A549 (cell line): ENCODE measurements around the gene DES. TPM values are rescaled to one million over a fixed set of nuclear protein-coding genes. Genes with fewer than 3 reads are reported as not detected.
A peak's percentile ranks its signal among the peaks of the same experiment; 100 is the strongest.

ENCODE experiments used
- ATAC-seq, 2 experiments: fragments of 200-7000 bp in 1 of 2; fragments of >200 bp in 1 of 2; cut with Nextera tagmentation in 1 of 2; cut with Tn5 transposase in 1 of 2; 3 replicates each; pipeline versions ENCODE4 v1.8.0 to v1.9.1; 2018 to 2020; ENCODE audit warnings: mild to moderate bottlenecking in 1 of 2, moderate library complexity in 1 of 2
- CTCF ChIA-PET: fragments of 300-600 bp; sonication (Branson Sonifier 250); formaldehyde crosslinking; extraction: SDS; loops from one replicate; lab custom pipeline; 2021; ENCODE audit warnings: antibody characterized with exemption, inconsistent platforms; lab: Yijun Ruan, JAX
- POLR2A ChIA-PET: fragments of 350-600 bp; formaldehyde crosslinking; extraction: SDS; loops from one replicate; lab custom pipeline; 2021; ENCODE audit warnings: antibody characterized with exemption, inconsistent platforms; lab: Yijun Ruan, JAX
- DNase-seq, 2 experiments: peaks; one replicate each; pipeline versions ENCODE4 v3.0.0 to v3.0.0-alpha.2; 2011 to 2016; ENCODE audit warnings: low read depth in 1 of 2, low spot score in 1 of 2
- FAIRE-seq: peaks from 2 replicates; lab custom pipeline; 2011; peaks lifted over from hg19 to GRCh38; lab: Jason Lieb, UNC
- H3K27ac ChIP-seq, 2 experiments: fragments of >200 bp; sonication (Bioruptor Twin); formaldehyde crosslinking; 3 replicates each; pipeline ENCODE4 v1.5.1; 2016 to 2017
- H3K4me1 ChIP-seq: fragments of >200 bp; sonication (Bioruptor Twin); formaldehyde crosslinking; 3 replicates; pipeline ENCODE4 v1.6.1; 2016
- H3K4me2 ChIP-seq: fragments of >200 bp; sonication (Bioruptor Twin); formaldehyde crosslinking; 3 replicates; pipeline ENCODE4 v1.6.1; 2016
- H3K4me3 ChIP-seq: fragments of >200 bp; sonication (Bioruptor Twin); formaldehyde crosslinking; 3 replicates; pipeline ENCODE4 v1.5.1; 2016
- H3K9me3 ChIP-seq: fragments of >200 bp; sonication (Bioruptor Twin); formaldehyde crosslinking; 3 replicates; pipeline ENCODE4 v1.6.1; 2016
- BHLHE40 ChIP-seq: IDR thresholded peaks from 2 replicates; pipeline ENCODE4 v1.6.1; 2012; ENCODE audit warnings: low read depth, low read length, inconsistent platforms
- CBX2 ChIP-seq: fragments of 200-600 bp; sonication (generic); IDR thresholded peaks from 2 replicates; pipeline ENCODE4 v1.6.1; 2016; ENCODE audit warnings: low read depth, mild to moderate bottlenecking, borderline replicate concordance
- CHD4 ChIP-seq: fragments of 200-600 bp; sonication (generic); IDR thresholded peaks from 2 replicates; pipeline ENCODE4 v1.6.1; 2016; ENCODE audit warnings: antibody characterized with exemption, mild to moderate bottlenecking, borderline replicate concordance
- E2F6 ChIP-seq: IDR thresholded peaks from 2 replicates; pipeline ENCODE4 v1.6.1; 2012; ENCODE audit warnings: low read depth, borderline replicate concordance
- EP300 ChIP-seq, 2 experiments: fragments of >200 bp; sonication (Bioruptor Twin); formaldehyde crosslinking; IDR thresholded peaks; 2 replicates in 1 of 2; 3 replicates in 1 of 2; pipeline ENCODE4 v1.6.1; 2016 to 2017
- FOSB ChIP-seq: fragments of 250-450 bp; sonication (Bioruptor Pico); IDR thresholded peaks from 2 replicates; pipeline ENCODE4 v1.5.0; 2020; ENCODE audit warnings: mild to moderate bottlenecking, moderate library complexity
- HDAC2 ChIP-seq: fragments of 200-600 bp; sonication (generic); IDR thresholded peaks from 2 replicates; pipeline ENCODE4 v1.6.1; 2016
- KDM1A ChIP-seq: fragments of 200-600 bp; sonication (generic); IDR thresholded peaks from 2 replicates; pipeline ENCODE4 v1.6.1; 2016; ENCODE audit warnings: low read depth, mild to moderate bottlenecking
- MAFK ChIP-seq: fragments of 450-650 bp; IDR thresholded peaks from 2 replicates; pipeline ENCODE4 v1.6.1; 2014; ENCODE audit not compliant: partially characterized antibody
- NPAS2 ChIP-seq: fragments of 250-450 bp; sonication (Bioruptor Pico); IDR thresholded peaks from 2 replicates; pipeline ENCODE4 v1.8.0; 2022; ENCODE audit warnings: mild to moderate bottlenecking, moderate library complexity, borderline replicate concordance
- PHF8 ChIP-seq: fragments of 200-600 bp; sonication (generic); IDR thresholded peaks from 2 replicates; pipeline ENCODE4 v1.6.1; 2016; ENCODE audit warnings: low read depth, mild to moderate bottlenecking, antibody characterized with exemption, moderate library complexity, borderline replicate concordance
- POLR2A ChIP-seq: IDR thresholded peaks from 2 replicates; pipeline ENCODE4 v1.6.1; 2012; ENCODE audit warnings: mild to moderate bottlenecking, low read length
- RAD21 ChIP-seq, 2 experiments: fragments of >200 bp in 1 of 2; sonication (Bioruptor Twin) in 1 of 2; formaldehyde crosslinking in 1 of 2; IDR thresholded peaks in 1 of 2; conservative IDR thresholded peaks in 1 of 2; 2 replicates in 1 of 2; 3 replicates in 1 of 2; pipeline ENCODE4 v1.6.1; 2012 to 2018; ENCODE audit warnings: inconsistent platforms in 1 of 2
- RCOR1 ChIP-seq: fragments of 150-350 bp; IDR thresholded peaks from 2 replicates; pipeline ENCODE4 v1.6.1; 2014; ENCODE audit warnings: antibody characterized with exemption, low read length, low read depth
- RFX5 ChIP-seq: fragments of 450-650 bp; IDR thresholded peaks from 2 replicates; pipeline ENCODE4 v1.7.1; 2014; ENCODE audit warnings: antibody characterized with exemption, mild to moderate bottlenecking, moderate library complexity
- RNF2 ChIP-seq: fragments of 200-600 bp; sonication (generic); IDR thresholded peaks from 2 replicates; pipeline ENCODE4 v1.6.1; 2016; ENCODE audit warnings: low read depth, mild to moderate bottlenecking, antibody characterized with exemption, moderate library complexity, borderline replicate concordance
- SMC3 ChIP-seq: fragments of >200 bp; sonication (Bioruptor Twin); formaldehyde crosslinking; IDR thresholded peaks from 3 replicates; pipeline ENCODE4 v1.6.1; 2018; ENCODE audit warnings: inconsistent platforms
- SREBF2 ChIP-seq: fragments of 450-650 bp; IDR thresholded peaks from 2 replicates; pipeline ENCODE4 v1.6.1; 2014; ENCODE audit warnings: mild to moderate bottlenecking, moderate library complexity
- ZFP36 ChIP-seq: fragments of 450-650 bp; IDR thresholded peaks from 2 replicates; pipeline ENCODE4 v1.6.1; 2014; ENCODE audit warnings: borderline replicate concordance; ENCODE audit not compliant: partially characterized antibody
- WGBS: methylation state at CpG from one replicate; pipeline ENCODE4 v1.1.6; 2017; ENCODE audit errors: missing lambda C conversion rate; 5-methylcytosine and 5-hydroxymethylcytosine counted together
- polyA plus RNA-seq, 4 experiments: library from polyadenylated mRNA; depleted of rRNA in 3 of 4; stranded (reverse); fragments of >200 nt; fragmentation: RNase III in 1 of 4; extraction: RNeasy Plus Mini Kit Qiagen cat#74134 plus additional on column Dnase treatment in 1 of 4; gene quantifications; 2 replicates in 3 of 4; 3 replicates in 1 of 4; pipeline ENCODE4 v1.2.3, GENCODE V29; 2011 to 2017
- TF ChIP-seq, protein P1 (sequence below): fragments of >200 bp; sonication (Bioruptor Twin); formaldehyde crosslinking; IDR thresholded peaks from 3 replicates; pipeline ENCODE4 v1.6.1; 2016
- TF ChIP-seq, protein P2 (sequence below): fragments of >200 bp; sonication (Bioruptor Twin); formaldehyde crosslinking; IDR thresholded peaks from 3 replicates; pipeline ENCODE4 v1.5.1; 2016
- TF ChIP-seq, protein P3 (sequence below): IDR thresholded peaks from 2 replicates; pipeline ENCODE4 v1.6.1; 2012
- TF ChIP-seq, protein P4 (sequence below): IDR thresholded peaks from 2 replicates; pipeline ENCODE4 v1.6.1; 2012

DES gene
- polyA plus RNA-seq, 2 of the 4 experiments (the other 2 are of a cell fraction) = 0.06 TPM; not detected in 1

DNA sequence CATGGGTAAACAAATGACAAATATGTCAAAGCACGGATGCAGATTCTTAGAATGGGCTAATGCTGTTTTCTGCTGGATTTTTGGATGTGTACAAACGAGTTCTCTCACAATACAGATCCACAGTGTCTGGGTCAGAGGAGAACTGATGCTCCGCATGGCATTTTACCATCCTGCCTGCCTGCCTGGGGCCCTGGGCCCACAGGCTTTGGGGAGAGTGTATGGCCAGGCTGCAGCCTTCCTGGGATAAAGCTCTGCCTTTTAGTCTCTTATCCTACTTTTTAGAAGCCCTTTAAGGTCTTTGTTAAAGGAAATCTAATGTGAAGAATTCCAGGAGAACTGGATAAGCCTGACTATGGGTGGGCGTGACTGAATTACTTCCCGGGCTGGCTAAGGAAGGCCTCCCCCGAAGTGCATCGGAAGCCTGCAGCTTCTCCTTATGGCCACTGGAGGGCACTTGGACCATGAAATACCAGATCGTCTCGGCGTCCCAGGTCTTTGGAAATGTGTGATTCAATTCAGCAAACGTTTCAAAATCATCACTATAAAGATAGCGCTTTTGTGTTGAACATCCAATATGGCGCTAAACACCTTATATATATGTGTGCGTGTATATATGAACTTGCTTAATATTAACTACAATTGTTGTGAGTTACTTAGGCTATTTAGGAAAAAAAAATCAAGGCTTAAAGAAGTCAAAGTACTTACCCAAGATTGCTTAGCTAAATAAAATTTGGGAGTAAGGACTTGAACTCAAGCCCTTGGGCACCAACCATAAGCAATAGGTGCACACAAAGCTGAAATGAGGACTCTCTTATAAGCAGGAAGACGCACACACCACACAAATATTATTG, 15.3 kb upstream of the DES start (continued):
- TF ChIP-seq ZFP36 (no peak), NPAS2 (no peak)
- TF ChIP-seq, protein P1, sequence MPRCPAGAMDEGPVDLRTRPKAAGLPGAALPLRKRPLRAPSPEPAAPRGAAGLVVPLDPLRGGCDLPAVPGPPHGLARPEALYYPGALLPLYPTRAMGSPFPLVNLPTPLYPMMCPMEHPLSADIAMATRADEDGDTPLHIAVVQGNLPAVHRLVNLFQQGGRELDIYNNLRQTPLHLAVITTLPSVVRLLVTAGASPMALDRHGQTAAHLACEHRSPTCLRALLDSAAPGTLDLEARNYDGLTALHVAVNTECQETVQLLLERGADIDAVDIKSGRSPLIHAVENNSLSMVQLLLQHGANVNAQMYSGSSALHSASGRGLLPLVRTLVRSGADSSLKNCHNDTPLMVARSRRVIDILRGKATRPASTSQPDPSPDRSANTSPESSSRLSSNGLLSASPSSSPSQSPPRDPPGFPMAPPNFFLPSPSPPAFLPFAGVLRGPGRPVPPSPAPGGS = no peak
- TF ChIP-seq, protein P2, sequence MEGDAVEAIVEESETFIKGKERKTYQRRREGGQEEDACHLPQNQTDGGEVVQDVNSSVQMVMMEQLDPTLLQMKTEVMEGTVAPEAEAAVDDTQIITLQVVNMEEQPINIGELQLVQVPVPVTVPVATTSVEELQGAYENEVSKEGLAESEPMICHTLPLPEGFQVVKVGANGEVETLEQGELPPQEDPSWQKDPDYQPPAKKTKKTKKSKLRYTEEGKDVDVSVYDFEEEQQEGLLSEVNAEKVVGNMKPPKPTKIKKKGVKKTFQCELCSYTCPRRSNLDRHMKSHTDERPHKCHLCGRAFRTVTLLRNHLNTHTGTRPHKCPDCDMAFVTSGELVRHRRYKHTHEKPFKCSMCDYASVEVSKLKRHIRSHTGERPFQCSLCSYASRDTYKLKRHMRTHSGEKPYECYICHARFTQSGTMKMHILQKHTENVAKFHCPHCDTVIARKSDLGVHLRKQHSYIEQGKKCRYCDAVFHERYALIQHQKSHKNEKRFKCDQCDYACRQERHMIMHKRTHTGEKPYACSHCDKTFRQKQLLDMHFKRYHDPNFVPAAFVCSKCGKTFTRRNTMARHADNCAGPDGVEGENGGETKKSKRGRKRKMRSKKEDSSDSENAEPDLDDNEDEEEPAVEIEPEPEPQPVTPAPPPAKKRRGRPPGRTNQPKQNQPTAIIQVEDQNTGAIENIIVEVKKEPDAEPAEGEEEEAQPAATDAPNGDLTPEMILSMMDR = peak; percentile 87
- TF ChIP-seq, all 56 proteins: peak for 3

DNA sequence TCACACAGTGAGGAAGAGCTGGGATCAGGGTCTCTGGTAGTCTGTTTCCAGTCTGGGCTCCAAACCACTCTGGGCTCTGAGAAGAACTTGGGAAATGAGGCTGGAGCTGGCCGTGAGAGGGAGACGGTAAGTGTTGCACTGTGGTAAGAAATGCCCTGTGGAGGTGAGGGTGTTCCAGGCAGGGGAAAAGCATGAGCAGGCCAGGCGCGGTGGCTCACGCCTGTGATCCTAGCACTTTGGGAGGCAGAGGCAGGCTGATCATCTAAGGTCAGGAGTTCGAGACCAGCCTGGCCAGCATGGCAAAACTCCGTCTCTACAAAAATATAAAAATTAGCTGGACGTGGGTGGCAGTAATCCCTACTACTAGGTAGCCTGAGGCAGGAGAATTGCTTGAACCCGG, 14.3 kb upstream of the DES start:
- FAIRE-seq = no peak
- no peak for DNase-seq
- H3K9me3 ChIP-seq = no peaks in the 10 kb centered on the region
- POLR2A ChIA-PET = interaction anchor here (1.4 kb wide), 1 partner anchor 106 kb away, joined by 3 read pairs; no protein-coding TSS in a partner anchor
- H3K4me1 ChIP-seq = peaks cover 30% of the 10 kb centered on the region
- H3K27ac ChIP-seq = no peak overlapping the region
- 86% methylated on average over 9 of the region's 9 CpGs for WGBS
- H3K4me3 ChIP-seq = no peak overlapping the region
- no peak for ATAC-seq
- H3K4me2 ChIP-seq = no peak overlapping the region
- TF ChIP-seq RNF2 (no peak), MAFK (no peak), CHD4 (no peak), SMC3 (no peak), RCOR1 (no peak), E2F6 (no peak), KDM1A (no peak), PHF8 (no peak), FOSB (no peak), ZFP36 (no peak), HDAC2 (no peak)
- CTCF ChIA-PET = interaction anchor here (0.6 to 12.2 kb wide), 41 partner anchors 8 to 320 kb away, joined by 3 to 362 read pairs (median 7); partner anchors contain the start of genes DES and DNPEP

GRCh38 chr2:219404291-219404910, 13.8 kb upstream of the DES start:
- Histone ChIP-seq H3K27ac (no peak overlapping the region), H3K4me1 (peaks cover 26% of the 10 kb centered on the region), H3K4me3 (no peak overlapping the region), H3K9me3 (no peaks in the 10 kb centered on the region), H3K4me2 (no peak overlapping the region)
- 87% methylated on average over 10 of the region's 10 CpGs for WGBS
- FAIRE-seq (no peak), ATAC-seq (no peak), DNase-seq (no peak)
- ChIA-PET CTCF (interaction anchor here (0.6 to 12.2 kb wide), 28 partner anchors 8 to 319 kb away, joined by 3 to 362 read pairs (median 8); partner anchors contain the start of genes DES and DNPEP), POLR2A (interaction anchor here (1.4 kb wide), 1 partner anchor 125 kb away, joined by 3 read pairs; no protein-coding TSS in a partner anchor)
- TF ChIP-seq SREBF2 (no peak), MAFK (no peak), CHD4 (no peak), EP300 (IDR thresholded peaks at IDR 0.05) (no peak), RFX5 (no peak), RAD21 (conservative IDR thresholded peaks at IDR 0.05 in 1 of 2, IDR thresholded peaks at IDR 0.05 in 1 of 2) (no peak), POLR2A (no peak), E2F6 (no peak), ZFP36 (no peak), KDM1A (no peak), CBX2 (no peak), BHLHE40 (no peak)
- TF ChIP-seq, protein P3, sequence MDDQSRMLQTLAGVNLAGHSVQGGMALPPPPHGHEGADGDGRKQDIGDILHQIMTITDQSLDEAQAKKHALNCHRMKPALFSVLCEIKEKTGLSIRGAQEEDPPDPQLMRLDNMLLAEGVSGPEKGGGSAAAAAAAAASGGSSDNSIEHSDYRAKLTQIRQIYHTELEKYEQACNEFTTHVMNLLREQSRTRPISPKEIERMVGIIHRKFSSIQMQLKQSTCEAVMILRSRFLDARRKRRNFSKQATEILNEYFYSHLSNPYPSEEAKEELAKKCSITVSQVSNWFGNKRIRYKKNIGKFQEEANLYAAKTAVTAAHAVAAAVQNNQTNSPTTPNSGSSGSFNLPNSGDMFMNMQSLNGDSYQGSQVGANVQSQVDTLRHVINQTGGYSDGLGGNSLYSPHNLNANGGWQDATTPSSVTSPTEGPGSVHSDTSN = no peak
- TF ChIP-seq, protein P4, sequence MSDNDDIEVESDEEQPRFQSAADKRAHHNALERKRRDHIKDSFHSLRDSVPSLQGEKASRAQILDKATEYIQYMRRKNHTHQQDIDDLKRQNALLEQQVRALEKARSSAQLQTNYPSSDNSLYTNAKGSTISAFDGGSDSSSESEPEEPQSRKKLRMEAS = no peak
- TF ChIP-seq, protein P1 = no peak
